ENCODE measurements around the gene EMILIN3. TPM values are rescaled to one million over a fixed set of nuclear protein-coding genes. Genes with fewer than 3 reads are reported as not detected.

The EMILIN3 gene
- total RNA-seq, 1 donor from 2014 or later: 2.1 TPM

DNA sequence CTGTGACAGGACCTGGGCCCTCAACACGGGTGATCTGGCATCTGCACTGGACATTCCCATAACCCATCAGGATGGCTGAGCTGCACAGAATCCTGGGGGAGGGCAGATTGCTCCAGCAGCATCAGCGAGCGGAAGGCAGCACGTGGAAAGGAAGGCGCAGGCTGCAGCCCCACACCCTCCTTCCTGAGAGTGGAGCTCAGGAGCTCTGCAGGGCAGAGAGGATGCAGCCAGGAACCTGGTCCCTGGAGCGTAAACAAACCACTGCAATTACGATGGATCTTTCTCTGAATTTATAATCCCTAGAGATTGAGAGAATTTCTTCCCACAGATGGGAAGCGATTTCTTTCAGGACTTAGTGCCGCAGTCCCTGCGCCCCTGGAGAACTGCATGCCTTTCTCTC is 39.7 kb upstream of the EMILIN3 start:
- DNase-seq (ENCODE audit: extremely low spot score, unreplicated experiment): no peak
- H3K4me3 Mint-ChIP-seq (ENCODE audit: unreplicated experiment): no peak overlapping the region
- no peaks in the 10 kb centered on the region for H3K27me3 Mint-ChIP-seq (ENCODE audit: unreplicated experiment)
- H3K9me3 Mint-ChIP-seq (ENCODE audit: unreplicated experiment): no peaks in the 10 kb centered on the region
- peaks cover 54% of the 10 kb centered on the region for H3K36me3 Mint-ChIP-seq (ENCODE audit: unreplicated experiment)
- H3K4me1 Mint-ChIP-seq (ENCODE audit: unreplicated experiment): peaks cover 21% of the 10 kb centered on the region
- H3K27ac Mint-ChIP-seq (ENCODE audit: unreplicated experiment): no peak overlapping the region
- TF ChIP-seq, protein P1, sequence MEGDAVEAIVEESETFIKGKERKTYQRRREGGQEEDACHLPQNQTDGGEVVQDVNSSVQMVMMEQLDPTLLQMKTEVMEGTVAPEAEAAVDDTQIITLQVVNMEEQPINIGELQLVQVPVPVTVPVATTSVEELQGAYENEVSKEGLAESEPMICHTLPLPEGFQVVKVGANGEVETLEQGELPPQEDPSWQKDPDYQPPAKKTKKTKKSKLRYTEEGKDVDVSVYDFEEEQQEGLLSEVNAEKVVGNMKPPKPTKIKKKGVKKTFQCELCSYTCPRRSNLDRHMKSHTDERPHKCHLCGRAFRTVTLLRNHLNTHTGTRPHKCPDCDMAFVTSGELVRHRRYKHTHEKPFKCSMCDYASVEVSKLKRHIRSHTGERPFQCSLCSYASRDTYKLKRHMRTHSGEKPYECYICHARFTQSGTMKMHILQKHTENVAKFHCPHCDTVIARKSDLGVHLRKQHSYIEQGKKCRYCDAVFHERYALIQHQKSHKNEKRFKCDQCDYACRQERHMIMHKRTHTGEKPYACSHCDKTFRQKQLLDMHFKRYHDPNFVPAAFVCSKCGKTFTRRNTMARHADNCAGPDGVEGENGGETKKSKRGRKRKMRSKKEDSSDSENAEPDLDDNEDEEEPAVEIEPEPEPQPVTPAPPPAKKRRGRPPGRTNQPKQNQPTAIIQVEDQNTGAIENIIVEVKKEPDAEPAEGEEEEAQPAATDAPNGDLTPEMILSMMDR (IDR thresholded peaks at IDR 0.05): no peak

DNA sequence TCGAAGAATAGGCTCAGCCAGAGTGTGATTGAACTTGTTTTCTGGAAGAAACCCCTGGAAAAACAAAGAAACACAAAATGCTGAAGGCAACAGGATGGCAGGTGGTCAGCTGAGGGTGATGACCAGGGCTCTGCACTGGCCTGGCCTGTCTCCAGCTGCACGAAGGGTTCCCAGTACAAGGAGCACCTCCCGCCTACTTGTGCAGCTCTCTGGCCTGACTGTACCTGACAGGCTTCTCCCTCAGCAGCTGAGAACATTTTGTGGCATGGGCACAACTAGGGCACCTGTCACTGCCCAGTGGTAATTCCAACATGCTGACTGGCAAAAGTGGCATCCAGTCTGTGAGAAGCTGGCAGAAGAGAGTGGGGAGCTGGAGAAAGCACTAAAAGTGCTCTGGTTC is 38.8 kb upstream of the EMILIN3 start:
- Mint-ChIP-seq H3K36me3 (ENCODE audit: unreplicated experiment) (peaks cover 49% of the 10 kb centered on the region), H3K27ac (ENCODE audit: unreplicated experiment) (no peak overlapping the region), H3K9me3 (ENCODE audit: unreplicated experiment) (no peaks in the 10 kb centered on the region), H3K4me1 (ENCODE audit: unreplicated experiment) (peaks cover 21% of the 10 kb centered on the region), H3K27me3 (ENCODE audit: unreplicated experiment) (no peaks in the 10 kb centered on the region), H3K4me3 (ENCODE audit: unreplicated experiment) (no peak overlapping the region)
- TF ChIP-seq, protein P1 (IDR thresholded peaks at IDR 0.05): no peak
- DNase-seq (ENCODE audit: extremely low spot score, unreplicated experiment): no peak

DNA sequence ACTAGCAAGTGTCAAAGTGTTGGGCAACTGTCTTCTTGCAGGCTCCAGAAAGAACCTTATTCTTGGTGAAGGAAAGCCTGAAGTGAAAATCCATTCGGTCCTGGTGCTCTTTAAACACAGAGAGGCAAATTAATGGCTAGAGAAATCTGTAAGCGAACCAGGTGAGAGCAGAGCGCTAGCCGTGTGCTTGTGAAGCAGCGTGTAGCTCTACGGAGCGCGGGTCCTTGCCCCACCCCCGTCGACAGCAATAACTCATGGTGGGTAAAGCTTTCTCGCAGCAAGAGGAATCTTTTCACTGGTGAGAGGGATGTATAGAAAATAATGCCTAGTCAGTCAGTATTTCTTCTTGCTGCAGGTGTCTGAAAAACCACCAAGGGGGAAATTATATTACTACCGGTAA is 37.0 kb upstream of the EMILIN3 start:
- peaks cover 11% of the 10 kb centered on the region for H3K4me1 Mint-ChIP-seq (ENCODE audit: unreplicated experiment)
- TF ChIP-seq, protein P1 (IDR thresholded peaks at IDR 0.05): no peak
- DNase-seq (ENCODE audit: extremely low spot score, unreplicated experiment): no peak
- no peaks in the 10 kb centered on the region for H3K9me3 Mint-ChIP-seq (ENCODE audit: unreplicated experiment)
- no peaks in the 10 kb centered on the region for H3K27me3 Mint-ChIP-seq (ENCODE audit: unreplicated experiment)
- peaks cover 39% of the 10 kb centered on the region for H3K36me3 Mint-ChIP-seq (ENCODE audit: unreplicated experiment)
- H3K4me3 Mint-ChIP-seq (ENCODE audit: unreplicated experiment): no peak overlapping the region
- no peak overlapping the region for H3K27ac Mint-ChIP-seq (ENCODE audit: unreplicated experiment)

DNA sequence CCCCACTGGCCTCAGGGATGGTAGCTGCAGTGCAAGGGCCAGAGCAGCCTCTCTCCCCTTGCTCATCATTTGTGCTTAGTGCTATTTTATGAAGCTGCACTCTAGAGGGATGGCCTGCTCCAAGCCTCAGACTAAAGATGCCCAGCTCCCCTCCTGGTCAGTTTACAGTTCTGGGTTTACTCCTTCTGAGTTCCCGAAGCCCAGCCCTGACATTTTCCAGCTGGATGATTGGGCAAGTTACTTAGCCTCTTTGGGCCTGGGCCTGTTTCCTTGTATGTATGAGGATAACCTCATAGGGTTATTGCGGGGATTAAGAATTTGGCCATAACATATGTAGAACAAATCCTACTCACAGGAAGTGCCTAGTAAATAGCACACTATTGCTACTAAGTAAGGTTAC is 31.8 kb upstream of the EMILIN3 start:
- DNase-seq (ENCODE audit: extremely low spot score, unreplicated experiment): no peak
- TF ChIP-seq, protein P1 (IDR thresholded peaks at IDR 0.05): no peak
- Mint-ChIP-seq H3K4me3 (ENCODE audit: unreplicated experiment) (no peak overlapping the region), H3K36me3 (ENCODE audit: unreplicated experiment) (peaks cover 8% of the 10 kb centered on the region), H3K9me3 (ENCODE audit: unreplicated experiment) (no peaks in the 10 kb centered on the region), H3K27me3 (ENCODE audit: unreplicated experiment) (no peaks in the 10 kb centered on the region), H3K27ac (ENCODE audit: unreplicated experiment) (no peak overlapping the region), H3K4me1 (ENCODE audit: unreplicated experiment) (peaks cover 10% of the 10 kb centered on the region)

DNA sequence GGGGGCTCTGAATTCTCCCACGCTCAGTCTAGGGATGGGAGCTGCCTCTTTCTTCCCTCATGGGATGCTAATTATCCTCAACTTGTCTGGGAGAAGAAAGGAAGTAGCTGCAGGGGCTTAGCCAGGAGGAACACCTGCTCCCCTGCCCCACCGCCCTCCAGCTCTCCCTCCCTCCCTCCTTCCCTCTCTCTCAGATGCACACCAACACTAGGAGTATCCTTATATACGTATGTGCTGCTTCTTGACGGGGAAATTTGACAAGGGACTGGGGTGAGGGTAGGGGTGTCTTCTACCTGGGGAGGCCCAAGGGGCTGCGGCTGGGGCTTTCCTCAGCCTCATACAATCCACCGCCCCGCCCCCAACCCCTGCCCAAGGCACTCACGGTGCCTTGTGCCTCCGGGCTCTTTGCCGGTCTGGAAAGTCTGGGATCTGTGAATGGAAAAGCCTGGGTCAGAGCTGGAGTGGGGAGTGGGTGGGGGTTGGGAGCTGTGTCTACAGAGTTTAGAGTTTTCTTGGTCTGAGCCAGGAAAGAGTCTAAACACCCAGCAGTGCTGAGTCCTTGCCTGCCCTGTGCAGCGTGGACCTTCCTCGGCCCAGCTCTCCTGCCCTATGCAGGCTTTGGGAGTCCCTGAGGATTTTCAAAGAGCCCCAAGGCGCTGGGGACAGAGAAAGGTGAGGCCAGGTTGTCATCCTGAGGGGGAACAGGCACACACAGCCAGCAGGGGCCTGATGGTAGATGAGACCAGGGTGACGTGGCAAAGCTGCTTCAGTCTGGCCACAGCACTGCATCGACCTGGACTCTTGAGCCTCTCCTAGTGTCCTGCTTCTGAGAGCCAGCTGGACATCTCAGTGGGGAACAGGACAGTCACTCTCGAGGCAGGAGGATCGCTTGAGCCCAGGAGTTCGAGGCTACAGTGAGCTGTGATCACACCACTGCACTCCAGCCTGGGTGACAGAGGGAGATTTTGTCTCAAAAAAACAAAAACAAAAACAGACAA is 29.3 kb upstream of the EMILIN3 start:
- no peaks in the 10 kb centered on the region for H3K9me3 Mint-ChIP-seq (ENCODE audit: unreplicated experiment)
- peaks cover 16% of the 10 kb centered on the region for H3K4me1 Mint-ChIP-seq (ENCODE audit: unreplicated experiment)
- H3K4me3 Mint-ChIP-seq (ENCODE audit: unreplicated experiment): no peak overlapping the region
- TF ChIP-seq, protein P1 (IDR thresholded peaks at IDR 0.05): no peak
- DNase-seq (ENCODE audit: extremely low spot score, unreplicated experiment): no peak
- H3K27me3 Mint-ChIP-seq (ENCODE audit: unreplicated experiment): no peaks in the 10 kb centered on the region
- no peak overlapping the region for H3K27ac Mint-ChIP-seq (ENCODE audit: unreplicated experiment)
- H3K36me3 Mint-ChIP-seq (ENCODE audit: unreplicated experiment): no peaks in the 10 kb centered on the region

All from osteocyte (in vitro differentiated cells).